ENCODE measurements around the gene EFEMP1.

GRCh38 chr2:55919574-55919973, 4.0 kb downstream of the EFEMP1 start:
- TF ChIP-seq POLR2A (IDR thresholded peaks at IDR 0.05) (no peak), CTCF (IDR thresholded peaks at IDR 0.05) (no peak)
